ENCODE measurements around the gene UFD1.

- TF ChIP-seq CTCF (IDR thresholded peaks at IDR 0.05) (no peak), POLR2A (IDR thresholded peaks at IDR 0.05) (no peak)
Measured at GRCh38 chr22:19455033-19455432, 24.0 kb downstream of the UFD1 start.
